ENCODE measurements around the gene ZDHHC20. TPM values are rescaled to one million over a fixed set of nuclear protein-coding genes. Genes with fewer than 3 reads are reported as not detected.
A peak's percentile ranks its signal among the peaks of the same experiment; 100 is the strongest.

The ZDHHC20 gene
- total RNA-seq: 64.7 and 65.4 TPM in 2 replicates

GRCh38 chr13:21458813-21459701 is at the start of gene ZDHHC20:
ZDHHC20 (minus strand) TSS chr13:21459303; CDS start chr13:21459171, 132 bp downstream.
- peak within 1 kb of the TSS; percentile 93 for H3K27ac Mint-ChIP-seq
- H3K36me3 Mint-ChIP-seq (ENCODE audit: low read depth): peaks cover 14% of the 10 kb centered on the region
- peaks cover 27% of the 10 kb centered on the region for H3K4me1 Mint-ChIP-seq

GRCh38 chr13:21504379-21504778 is 45.3 kb upstream of the ZDHHC20 start:
- intact Hi-C loops (cut with micrococcal nuclease): no loop called here
- DNase-seq: no peak
- Mint-ChIP-seq H3K27ac (no peak overlapping the region), H3K4me1 (no peaks in the 10 kb centered on the region), H3K4me3 (no peak overlapping the region), H3K36me3 (ENCODE audit: low read depth) (peaks cover 11% of the 10 kb centered on the region), H3K9me3 (no peaks in the 10 kb centered on the region), H3K27me3 (no peaks in the 10 kb centered on the region)

More at GRCh38 chr13:21458813-21459701, at the start of gene ZDHHC20:
- Mint-ChIP-seq H3K27me3 (no peaks in the 10 kb centered on the region), H3K4me3 (peak within 1 kb of the TSS; percentile 94), H3K9me3 (no peaks in the 10 kb centered on the region)
- intact Hi-C loops (cut with micrococcal nuclease): loop anchor here (1.0 to 10.0 kb wide), 7 partner anchors 24 to 1044 kb away; partner anchors contain the start of genes MICU2, MRPL57, SKA3 and XPO4
- peak; percentile 98 for DNase-seq

GRCh38 chr13:21501686-21502085 is 42.6 kb upstream of the ZDHHC20 start:
- Mint-ChIP-seq H3K4me1 (no peaks in the 10 kb centered on the region), H3K4me3 (no peak overlapping the region), H3K27me3 (no peaks in the 10 kb centered on the region), H3K9me3 (no peaks in the 10 kb centered on the region), H3K27ac (no peak overlapping the region), H3K36me3 (ENCODE audit: low read depth) (peaks cover 8% of the 10 kb centered on the region)
- intact Hi-C loops (cut with micrococcal nuclease): no loop called here
- no peak for DNase-seq

- H3K27ac Mint-ChIP-seq: no peak overlapping the region
- H3K36me3 Mint-ChIP-seq (ENCODE audit: low read depth): peaks cover 23% of the 10 kb centered on the region
- no peak overlapping the region for H3K4me3 Mint-ChIP-seq
- no peak for DNase-seq
- no peaks in the 10 kb centered on the region for H3K4me1 Mint-ChIP-seq
- H3K27me3 Mint-ChIP-seq: no peaks in the 10 kb centered on the region
- H3K9me3 Mint-ChIP-seq: peaks cover 13% of the 10 kb centered on the region
- intact Hi-C loops (cut with micrococcal nuclease): no loop called here
These were observed 27.2 kb upstream of the ZDHHC20 start for GRCh38 chr13:21486322-21486721.

- intact Hi-C loops (cut with micrococcal nuclease): no loop called here
- Mint-ChIP-seq H3K9me3 (peaks cover 8% of the 10 kb centered on the region), H3K27me3 (peaks cover 3% of the 10 kb centered on the region), H3K36me3 (ENCODE audit: low read depth) (peaks cover 8% of the 10 kb centered on the region), H3K4me3 (no peak overlapping the region), H3K27ac (no peak overlapping the region), H3K4me1 (peaks cover 2% of the 10 kb centered on the region)
- peak; percentile 46 for DNase-seq
These were observed 24.6 kb upstream of the ZDHHC20 start for GRCh38 chr13:21483748-21484147.

GRCh38 chr13:21481359-21481758 is 22.3 kb upstream of the ZDHHC20 start:
- H3K4me3 Mint-ChIP-seq: no peak overlapping the region
- H3K4me1 Mint-ChIP-seq: peaks cover 10% of the 10 kb centered on the region
- no peak overlapping the region for H3K27ac Mint-ChIP-seq
- intact Hi-C loops (cut with micrococcal nuclease): no loop called here
- H3K9me3 Mint-ChIP-seq: peaks cover 4% of the 10 kb centered on the region
- H3K36me3 Mint-ChIP-seq (ENCODE audit: low read depth): peaks cover 3% of the 10 kb centered on the region
- H3K27me3 Mint-ChIP-seq: peaks cover 3% of the 10 kb centered on the region
- DNase-seq: peak; percentile 24

GRCh38 chr13:21478881-21479808 is 20.0 kb upstream of the ZDHHC20 start:
- Mint-ChIP-seq H3K27ac (no peak overlapping the region), H3K36me3 (ENCODE audit: low read depth) (no peaks in the 10 kb centered on the region), H3K4me3 (peak overlapping the region; percentile 31), H3K4me1 (peaks cover 10% of the 10 kb centered on the region), H3K27me3 (peaks cover 3% of the 10 kb centered on the region), H3K9me3 (no peaks in the 10 kb centered on the region)
- intact Hi-C loops (cut with micrococcal nuclease): loop anchor here (1.0 to 5.0 kb wide), 3 partner anchors 92 to 536 kb away; no protein-coding TSS in a partner anchor
- peak; percentile 89 for DNase-seq

GRCh38 chr13:21476893-21477472 is 17.9 kb upstream of the ZDHHC20 start:
- peak; percentile 95 for DNase-seq
- no peaks in the 10 kb centered on the region for H3K9me3 Mint-ChIP-seq
- H3K27ac Mint-ChIP-seq: peak overlapping the region; percentile 78
- intact Hi-C loops (cut with micrococcal nuclease): loop anchor here (1.0 to 5.0 kb wide), 3 partner anchors 90 to 300 kb away; partner anchors contain the start of genes MRPL57 and SKA3
- H3K4me3 Mint-ChIP-seq: peak overlapping the region; percentile 86
- H3K4me1 Mint-ChIP-seq: peaks cover 10% of the 10 kb centered on the region
- no peaks in the 10 kb centered on the region for H3K36me3 Mint-ChIP-seq (ENCODE audit: low read depth)
- H3K27me3 Mint-ChIP-seq: peaks cover 3% of the 10 kb centered on the region

- no peaks in the 10 kb centered on the region for H3K9me3 Mint-ChIP-seq
- peaks cover 4% of the 10 kb centered on the region for H3K27me3 Mint-ChIP-seq
- DNase-seq: no peak
- H3K4me1 Mint-ChIP-seq: peaks cover 10% of the 10 kb centered on the region
- H3K27ac Mint-ChIP-seq: no peak overlapping the region
- intact Hi-C loops (cut with micrococcal nuclease): loop anchor here (5.0 kb wide), 1 partner anchor 88 kb away; no protein-coding TSS in a partner anchor
- no peaks in the 10 kb centered on the region for H3K36me3 Mint-ChIP-seq (ENCODE audit: low read depth)
- H3K4me3 Mint-ChIP-seq: no peak overlapping the region
These were observed 16.0 kb upstream of the ZDHHC20 start for GRCh38 chr13:21475115-21475514.

- Mint-ChIP-seq H3K27ac (no peak overlapping the region), H3K4me3 (no peak overlapping the region), H3K9me3 (no peaks in the 10 kb centered on the region), H3K4me1 (no peaks in the 10 kb centered on the region), H3K36me3 (ENCODE audit: low read depth) (no peaks in the 10 kb centered on the region), H3K27me3 (peaks cover 20% of the 10 kb centered on the region)
- intact Hi-C loops (cut with micrococcal nuclease): no loop called here
- no peak for DNase-seq
These were observed 11.7 kb upstream of the ZDHHC20 start for GRCh38 chr13:21470785-21471184.

- Mint-ChIP-seq H3K9me3 (no peaks in the 10 kb centered on the region), H3K27ac (no peak overlapping the region)
- intact Hi-C loops (cut with micrococcal nuclease): no loop called here
These were observed 7.4 kb upstream of the ZDHHC20 start for GRCh38 chr13:21466527-21466926.

GRCh38 chr13:21465710-21466160 is 6.6 kb upstream of the ZDHHC20 start:
- no peaks in the 10 kb centered on the region for H3K36me3 Mint-ChIP-seq (ENCODE audit: low read depth)
- intact Hi-C loops (cut with micrococcal nuclease): no loop called here
- no peak overlapping the region for H3K27ac Mint-ChIP-seq
- no peaks in the 10 kb centered on the region for H3K9me3 Mint-ChIP-seq
- no peak overlapping the region for H3K4me3 Mint-ChIP-seq
- DNase-seq: no peak
- H3K27me3 Mint-ChIP-seq: peaks cover 21% of the 10 kb centered on the region
- H3K4me1 Mint-ChIP-seq: no peaks in the 10 kb centered on the region

More at GRCh38 chr13:21466527-21466926, 7.4 kb upstream of the ZDHHC20 start:
- DNase-seq: no peak
- Mint-ChIP-seq H3K27me3 (peaks cover 23% of the 10 kb centered on the region), H3K4me3 (no peak overlapping the region), H3K4me1 (no peaks in the 10 kb centered on the region), H3K36me3 (ENCODE audit: low read depth) (no peaks in the 10 kb centered on the region)

- Mint-ChIP-seq H3K4me3 (no peak overlapping the region), H3K9me3 (no peaks in the 10 kb centered on the region), H3K27me3 (peaks cover 12% of the 10 kb centered on the region), H3K27ac (no peak overlapping the region), H3K36me3 (ENCODE audit: low read depth) (no peaks in the 10 kb centered on the region), H3K4me1 (peaks cover 4% of the 10 kb centered on the region)
- intact Hi-C loops (cut with micrococcal nuclease): no loop called here
- DNase-seq: no peak
These were observed 4.3 kb upstream of the ZDHHC20 start for GRCh38 chr13:21463424-21463823.
